GM12878 (cell line): ENCODE data around the gene CTBS. TPM values are rescaled to one million over a fixed set of nuclear protein-coding genes. Genes with fewer than 3 reads are reported as not detected.

Source experiments
- ATAC-seq: fragments of 200-7000 bp; cut with Tn5 transposase; 3 replicates; pipeline ENCODE4 v1.9.1; 2020; ENCODE audit warnings: mild to moderate bottlenecking, moderate library complexity
- BruUV-seq: library from RNA; stranded (reverse); fragments of 400-500 nt; replicated peaks from 2 replicates; lab custom pipeline; 2021; lab: Mats Ljungman, UMichigan
- CTCF ChIA-PET: fragments of 300-600 bp; sonication (Branson Sonifier 250); formaldehyde crosslinking; extraction: SDS; loops from one replicate; lab custom pipeline; 2021; ENCODE audit warnings: inconsistent platforms; lab: Yijun Ruan, JAX
- POLR2A ChIA-PET: fragments of 350-600 bp; formaldehyde crosslinking; extraction: SDS; loops from one replicate; lab custom pipeline; 2021; ENCODE audit warnings: inconsistent platforms; lab: Charles Lee
- RAD21 ChIA-PET: fragments of 300-600 bp; sonication (Branson Sonifier 250); formaldehyde crosslinking; loops from one replicate; lab custom pipeline; 2023; ENCODE audit warnings: antibody characterized with exemption; ENCODE audit not compliant: unreplicated experiment; lab: Charles Lee
- SMC1A ChIA-PET: fragments of 300-600 bp; sonication (Branson Sonifier 250); formaldehyde crosslinking; loops from one replicate; lab custom pipeline; 2023; ENCODE audit not compliant: unreplicated experiment, uncharacterized antibody; lab: Charles Lee
- DNase-seq: peaks from one replicate; pipeline ENCODE4 v3.0.0-alpha.2; 2011; ENCODE audit warnings: low read depth, low spot score
- FAIRE-seq: peaks from 3 replicates; lab custom pipeline; 2011; peaks lifted over from hg19 to GRCh38; lab: Jason Lieb, UNC
- H2AFZ ChIP-seq: 2 replicates; pipeline ENCODE4 v1.6.0; 2011; ENCODE audit warnings: low read depth, low read length, control low read depth; ENCODE audit not compliant: control insufficient read depth
- H3K27ac ChIP-seq: 2 replicates; pipeline ENCODE4 v1.5.1; 2011; ENCODE audit warnings: control low read depth; ENCODE audit not compliant: control insufficient read depth, insufficient read depth
- H3K27me3 ChIP-seq, 2 experiments: replicated peaks in 1 of 2; 2 replicates each; pipeline versions ENCODE4 v1.6.0 to v1.6.1; 2011; ENCODE audit warnings: low read length in 1 of 2; ENCODE audit not compliant: control insufficient read depth in 2 of 2, insufficient read depth in 2 of 2
- H3K36me3 ChIP-seq, 2 experiments: 2 replicates each; pipeline ENCODE4 v1.5.1; 2011; ENCODE audit warnings: low read length in 1 of 2; ENCODE audit not compliant: control insufficient read depth in 2 of 2, insufficient read depth in 2 of 2
- H3K4me1 ChIP-seq: 2 replicates; pipeline ENCODE4 v1.6.1; 2011; ENCODE audit warnings: mild to moderate bottlenecking, low read length, moderate library complexity, mixed read lengths; ENCODE audit not compliant: control insufficient read depth, insufficient read depth
- H3K4me2 ChIP-seq: 2 replicates; pipeline ENCODE4 v1.6.0; 2011; ENCODE audit warnings: control low read depth; ENCODE audit not compliant: control insufficient read depth, insufficient read depth
- H3K4me3 ChIP-seq: fragments of 200-600 bp; sonication (generic); 2 replicates; pipeline ENCODE4 v1.5.1; 2016
- H3K79me2 ChIP-seq: 2 replicates; pipeline ENCODE4 v1.6.0; 2011; ENCODE audit warnings: low read length; ENCODE audit not compliant: control insufficient read depth, insufficient read depth
- H3K9ac ChIP-seq: 2 replicates; pipeline ENCODE4 v1.8.0; 2011; ENCODE audit warnings: low read length, control low read depth, mixed read lengths; ENCODE audit not compliant: control insufficient read depth, insufficient read depth
- H3K9me3 ChIP-seq: replicated peaks from 3 replicates; pipeline ENCODE4 v1.5.1; 2011; ENCODE audit warnings: mild to moderate bottlenecking, low read length; ENCODE audit not compliant: control insufficient read depth, insufficient read depth
- H4K20me1 ChIP-seq: 2 replicates; pipeline ENCODE4 v1.6.0; 2011; ENCODE audit not compliant: control insufficient read depth, insufficient read depth
- ASH2L ChIP-seq: fragments of 300-600, 200-600 bp; sonication (generic); IDR thresholded peaks from 2 replicates; pipeline ENCODE4 v1.6.1; 2017; ENCODE audit warnings: low read depth, mild to moderate bottlenecking, borderline replicate concordance
- EGR1 ChIP-seq, 2 experiments: IDR thresholded peaks; 1 replicate in 1 of 2; 2 replicates in 1 of 2; pipeline ENCODE4 v1.6.1; 2011 to 2012; ENCODE audit warnings: low read depth in 2 of 2, low read length in 2 of 2, borderline replicate concordance in 1 of 2, mild to moderate bottlenecking in 1 of 2, moderate library complexity in 1 of 2
- GATAD2B ChIP-seq: fragments of 450-650 bp; conservative IDR thresholded peaks from 2 replicates; pipeline ENCODE4 v1.6.1; 2017; ENCODE audit warnings: low read depth, mild to moderate bottlenecking, moderate library complexity
- HDGF ChIP-seq: fragments of 450-650 bp; IDR thresholded peaks from 2 replicates; pipeline ENCODE4 v1.6.1; 2016; ENCODE audit warnings: antibody characterized with exemption
- LARP7 ChIP-seq: fragments of 450-650 bp; IDR thresholded peaks from 2 replicates; pipeline ENCODE4 v1.6.1; 2017; ENCODE audit warnings: mild to moderate bottlenecking
- MTA3 ChIP-seq: IDR thresholded peaks from 2 replicates; pipeline ENCODE4 v1.6.1; 2012; ENCODE audit warnings: low read length, inconsistent platforms, borderline replicate concordance
- NFYA ChIP-seq: IDR thresholded peaks from 2 replicates; pipeline ENCODE4 v1.6.1; 2011; ENCODE audit warnings: low read depth, mild to moderate bottlenecking, low read length, improper control_type of control experiment, borderline replicate concordance
- SMARCA5 ChIP-seq: fragments of 450-650 bp; IDR thresholded peaks from 2 replicates; pipeline ENCODE4 v1.6.1; 2017; ENCODE audit warnings: mild to moderate bottlenecking
- TCF3 ChIP-seq: IDR thresholded peaks from 2 replicates; pipeline ENCODE4 v1.6.1; 2012; ENCODE audit warnings: low read depth, mild to moderate bottlenecking, low read length, borderline replicate concordance; ENCODE audit not compliant: insufficient read depth
- ZNF217 ChIP-seq: fragments of 450-650 bp; IDR thresholded peaks from 2 replicates; pipeline ENCODE4 v1.6.1; 2017; ENCODE audit warnings: antibody characterized with exemption, mild to moderate bottlenecking
- WGBS: methylation state at CpG from one replicate; pipeline ENCODE4 v1.1.6; 2016; ENCODE audit warnings: low lambda C conversion rate; ENCODE audit not compliant: insufficient replicate concordance, insufficient coverage; ENCODE audit errors: missing lambda C conversion rate; 5-methylcytosine and 5-hydroxymethylcytosine counted together
- in situ Hi-C: fragments of 300-500 bp; cut with MboI; formaldehyde crosslinking; loops from 9 replicates; pipeline ENCODE4 v1.14.3; 2018; ENCODE audit warnings: mixed read lengths
- intact Hi-C: fragments of 100-400 bp; cut with micrococcal nuclease; formaldehyde crosslinking; loops from one replicate; pipeline ENCODE4 v1.14.2; 2022; ENCODE audit not compliant: unreplicated experiment
- polyA plus RNA-seq, 11 experiments: library from polyadenylated mRNA; depleted of rRNA in 4 of 11; unstranded in 6 of 11; stranded (reverse) in 5 of 11; fragments of >200 nt; fragmentation: Nextera tagmentation in 4 of 11; fragmentation: Illumina TruSeq in 1 of 11; extraction: Ambion mirVana in 4 of 11; extraction: Trizol in 1 of 11; gene quantifications; 1 replicate in 1 of 11; 2 replicates in 10 of 11; pipeline versions ENCODE4 v1.2.1 to v1.2.3, GENCODE V29; 2011 to 2016; ENCODE audit warnings: inconsistent platforms in 2 of 11, missing spikeins in 2 of 11, low read depth in 1 of 11
- total RNA-seq, 4 experiments: library from RNA; depleted of rRNA in 3 of 4; stranded (reverse); fragments of >200 nt in 3 of 4; fragmentation: Illumina TruSeq in 1 of 4; extraction: Trizol in 1 of 4; gene quantifications; 2 replicates each; pipeline versions ENCODE4 v1.2.1 to v1.2.3, GENCODE V29; 2013 to 2021
- TF ChIP-seq, protein P1 (sequence below): IDR thresholded peaks from 2 replicates; pipeline ENCODE4 v1.6.1; 2011; ENCODE audit warnings: borderline replicate concordance, low read depth, mild to moderate bottlenecking, moderate library complexity, low read length; ENCODE audit not compliant: insufficient read depth, poor library complexity, severe bottlenecking
- TF ChIP-seq, protein P2 (sequence below): IDR thresholded peaks from 2 replicates; pipeline ENCODE4 v1.6.1; 2011; ENCODE audit warnings: low read depth, mild to moderate bottlenecking, low read length, moderate library complexity, borderline replicate concordance; ENCODE audit errors: extremely low read depth
- TF ChIP-seq, protein P3 (sequence below): fragments of 450-650 bp; conservative IDR thresholded peaks from 2 replicates; pipeline ENCODE4 v1.6.1; 2017; ENCODE audit warnings: mild to moderate bottlenecking, moderate library complexity

CTBS gene
- total and polyA plus RNA-seq, 10 of the 15 experiments (the other 5 are each of a cell fraction or from before 2014, with no cell fraction given) = 4.3 to 21.2 (median 12.3) TPM

DNA sequence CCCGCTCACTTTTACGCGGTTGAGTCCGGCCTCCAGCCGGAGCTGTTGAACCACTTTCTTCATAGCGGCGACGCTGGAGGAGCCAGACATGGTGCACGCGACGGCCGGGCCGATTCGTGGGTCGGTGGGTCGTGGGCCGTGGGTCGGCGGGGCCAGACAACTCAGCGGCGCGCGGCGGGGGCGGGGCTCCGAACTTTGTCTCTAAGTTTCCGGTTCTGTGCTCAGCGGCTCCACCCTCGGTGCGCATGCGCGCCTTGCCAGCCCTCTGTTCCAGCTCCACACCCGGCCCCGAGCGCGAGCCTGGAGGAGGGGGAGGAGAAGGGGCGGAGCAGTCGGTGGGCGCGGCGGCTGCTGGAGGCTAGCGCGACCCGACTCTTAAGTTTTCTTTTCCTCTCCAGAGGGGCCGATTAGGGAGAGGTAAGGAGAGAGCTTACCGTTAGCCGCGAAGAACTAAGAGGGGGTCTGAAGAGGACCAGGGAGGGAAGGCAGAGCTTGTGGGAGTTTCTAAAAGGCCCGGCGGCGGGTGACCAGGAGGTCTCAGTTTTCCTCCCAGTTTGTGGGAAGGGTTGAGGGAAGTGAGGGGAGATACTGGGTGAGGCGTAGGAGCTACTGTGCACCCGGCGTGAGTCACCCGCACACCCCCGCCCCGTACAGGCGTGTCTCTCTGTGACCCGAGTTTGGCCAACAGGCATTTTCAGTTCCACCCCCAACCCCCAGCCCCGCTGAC lies 68.1 kb downstream of the CTBS start, which contains the start of the genes GNG5 and SPATA1 (continued):
- TF ChIP-seq, protein P1, sequence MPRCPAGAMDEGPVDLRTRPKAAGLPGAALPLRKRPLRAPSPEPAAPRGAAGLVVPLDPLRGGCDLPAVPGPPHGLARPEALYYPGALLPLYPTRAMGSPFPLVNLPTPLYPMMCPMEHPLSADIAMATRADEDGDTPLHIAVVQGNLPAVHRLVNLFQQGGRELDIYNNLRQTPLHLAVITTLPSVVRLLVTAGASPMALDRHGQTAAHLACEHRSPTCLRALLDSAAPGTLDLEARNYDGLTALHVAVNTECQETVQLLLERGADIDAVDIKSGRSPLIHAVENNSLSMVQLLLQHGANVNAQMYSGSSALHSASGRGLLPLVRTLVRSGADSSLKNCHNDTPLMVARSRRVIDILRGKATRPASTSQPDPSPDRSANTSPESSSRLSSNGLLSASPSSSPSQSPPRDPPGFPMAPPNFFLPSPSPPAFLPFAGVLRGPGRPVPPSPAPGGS = peak; percentile 49
- TF ChIP-seq TCF3 (0 out of 2 replicates have a peak, but pooled peaks have one; percentile 26), ASH2L (no peak), ZNF217 (no peak), HDGF (no peak; the same call in 1 of the 2 replicates), SMARCA5 (peak; percentile 60; the same call in 1 of the 2 replicates)
- TF ChIP-seq, protein P2, sequence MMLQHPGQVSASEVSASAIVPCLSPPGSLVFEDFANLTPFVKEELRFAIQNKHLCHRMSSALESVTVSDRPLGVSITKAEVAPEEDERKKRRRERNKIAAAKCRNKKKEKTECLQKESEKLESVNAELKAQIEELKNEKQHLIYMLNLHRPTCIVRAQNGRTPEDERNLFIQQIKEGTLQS = no peak

DNA sequence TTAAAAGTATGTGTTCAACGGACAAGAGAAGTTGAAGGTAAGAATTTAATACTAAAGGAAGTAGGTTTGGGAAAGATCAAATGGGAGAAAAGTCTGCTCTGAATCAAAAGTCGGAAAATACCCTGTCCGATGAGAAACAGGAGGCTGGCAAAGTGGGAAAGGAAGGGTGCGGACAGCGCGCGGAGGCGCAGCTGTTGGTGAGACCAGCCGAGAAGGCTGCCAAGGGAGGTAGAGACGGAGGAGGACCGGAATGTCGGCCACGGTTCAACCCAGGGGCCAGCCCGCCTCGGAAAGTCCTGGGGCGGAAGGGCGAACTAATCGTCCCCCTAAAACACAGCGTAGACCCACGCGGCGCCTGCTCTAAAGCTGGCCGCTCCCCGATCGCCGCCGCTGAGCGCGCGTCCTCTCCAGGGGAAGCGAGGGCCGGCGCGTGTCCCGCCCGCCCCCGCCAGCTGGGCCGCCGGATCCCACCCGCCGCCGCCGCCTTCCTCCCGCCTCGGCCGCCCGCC lies 68.7 kb downstream of the CTBS start:
- Histone ChIP-seq H3K4me1 (no peaks in the 10 kb centered on the region), H3K9me3 (peaks cover 2% of the 10 kb centered on the region; the same call in 1 of the 3 replicates), H3K79me2 (peaks cover 62% of the 10 kb centered on the region), H3K4me3 (peak overlapping the region; percentile 85), H3K4me2 (peak overlapping the region; percentile 98; the same call in 1 of the 2 replicates), H3K36me3 (peaks cover 0 to 6% of the 10 kb centered on the region in 2 experiments; a peak in 1 of 4 replicates), H2AFZ (peak overlapping the region; percentile 77), H3K27me3 (no peaks in the 10 kb centered on the region), H3K9ac (peak overlapping the region; percentile 86), H4K20me1 (no peaks in the 10 kb centered on the region), H3K27ac (peak overlapping the region; percentile 91)
- ChIA-PET POLR2A (interaction anchor here (0.8 to 4.7 kb wide), 13 partner anchors 11 to 566 kb away, joined by 3 to 60 read pairs (median 3); partner anchors contain the start of genes CTBS and RPF1), CTCF (interaction anchor here (0.7 to 4.8 kb wide), 6 partner anchors 10 to 117 kb away, joined by 3 to 43 read pairs (median 4); partner anchors contain the start of genes CTBS and RPF1), RAD21 (interaction anchor here (0.7 to 2.4 kb wide), 8 partner anchors 24 to 188 kb away, joined by 3 to 26 read pairs (median 4); partner anchors contain the start of gene CTBS), SMC1A (interaction anchor here (0.6 to 4.8 kb wide), 5 partner anchors 25 to 182 kb away, joined by 3 to 61 read pairs (median 7); partner anchors contain the start of genes CTBS and RPF1)
- intact Hi-C loops (loop anchor here (1.0 to 2.0 kb wide), 3 partner anchors 26 to 115 kb away; partner anchors contain the start of gene RPF1), in situ Hi-C loops (no loop called here)
- FAIRE-seq (no peak), DNase-seq (no peak), ATAC-seq (peak; percentile 66)
- under 1% methylated on average over 37 of the region's 47 CpGs for WGBS
- no TSS peak for BruUV-seq
- TF ChIP-seq MTA3 (0 out of 2 replicates have a peak, but pooled peaks have one; percentile 4), GATAD2B (peak; percentile 43), LARP7 (peak; percentile 91), NFYA (no peak), EGR1 (IDR thresholded peaks at IDR 0.05; ENCODE audit: borderline replicate concordance in 1 of 2, low read depth in 2 of 2, low read length in 2 of 2) (peak in 1 of 2 experiments; percentile 94; a peak in 2 of 3 replicates), SMARCA5 (0 out of 2 replicates have a peak, but pooled peaks have one; percentile 39)
- TF ChIP-seq, protein P3, sequence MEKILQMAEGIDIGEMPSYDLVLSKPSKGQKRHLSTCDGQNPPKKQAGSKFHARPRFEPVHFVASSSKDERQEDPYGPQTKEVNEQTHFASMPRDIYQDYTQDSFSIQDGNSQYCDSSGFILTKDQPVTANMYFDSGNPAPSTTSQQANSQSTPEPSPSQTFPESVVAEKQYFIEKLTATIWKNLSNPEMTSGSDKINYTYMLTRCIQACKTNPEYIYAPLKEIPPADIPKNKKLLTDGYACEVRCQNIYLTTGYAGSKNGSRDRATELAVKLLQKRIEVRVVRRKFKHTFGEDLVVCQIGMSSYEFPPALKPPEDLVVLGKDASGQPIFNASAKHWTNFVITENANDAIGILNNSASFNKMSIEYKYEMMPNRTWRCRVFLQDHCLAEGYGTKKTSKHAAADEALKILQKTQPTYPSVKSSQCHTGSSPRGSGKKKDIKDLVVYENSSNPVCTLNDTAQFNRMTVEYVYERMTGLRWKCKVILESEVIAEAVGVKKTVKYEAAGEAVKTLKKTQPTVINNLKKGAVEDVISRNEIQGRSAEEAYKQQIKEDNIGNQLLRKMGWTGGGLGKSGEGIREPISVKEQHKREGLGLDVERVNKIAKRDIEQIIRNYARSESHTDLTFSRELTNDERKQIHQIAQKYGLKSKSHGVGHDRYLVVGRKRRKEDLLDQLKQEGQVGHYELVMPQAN = peak; percentile 60; the same call in 1 of the 2 replicates
